Measurements from ENCODE around the gene ELMOD2. TPM values are rescaled to one million over a fixed set of nuclear protein-coding genes. Genes with fewer than 3 reads are reported as not detected.
A peak's percentile ranks its signal among the peaks of the same experiment; 100 is the strongest.

ELMOD2 gene
- total RNA-seq, 2 experiments from 2014 or later: 12.3 to 14.9 TPM

- no peaks in the 10 kb centered on the region for H3K9me3 Mint-ChIP-seq
- POLR2A ChIA-PET: interaction anchor here (0.8 to 2.3 kb wide), 8 partner anchors 140 to 1222 kb away, joined by 3 to 26 read pairs (median 3); partner anchors contain the start of gene SCOC
- peak overlapping the region; percentile 65 for H3K4me3 ChIP-seq (ENCODE audit: low read length)
- peak overlapping the region; percentile 91 for H3K4me3 Mint-ChIP-seq
- peak overlapping the region; percentile 79 for H3K27ac Mint-ChIP-seq
- H3K27me3 ChIP-seq (ENCODE audit: control insufficient read depth in 1 of 2, insufficient read depth in 2 of 2, low read length in 2 of 2): no peaks in the 10 kb centered on the region
- no peak for TF ChIP-seq CTCF (IDR thresholded peaks at IDR 0.05)
- H3K27me3 Mint-ChIP-seq: no peaks in the 10 kb centered on the region
- no peak for ATAC-seq (ENCODE audit: poor library complexity)
- intact Hi-C loops (cut with DNase I, micrococcal nuclease): loop anchor here (5.0 to 10.0 kb wide), 5 partner anchors 369 to 1509 kb away; partner anchors contain the start of genes MAML3 (in 2 of the 2), NOCT (in 1 of the 2), SETD7 (in 1 of the 2) and ZNF330 (in 1 of the 2)
- H3K9me3 ChIP-seq (ENCODE audit: control insufficient read depth in 1 of 2, insufficient read depth in 1 of 2, low read length in 2 of 2): no peaks in the 10 kb centered on the region
- peaks cover 7% of the 10 kb centered on the region for H3K36me3 ChIP-seq (ENCODE audit: insufficient read depth, low read length)
- H3K27ac ChIP-seq (ENCODE audit: low read depth in 1 of 2, low read length in 2 of 2): no peak overlapping the region
- peaks cover 19% of the 10 kb centered on the region for H3K36me3 Mint-ChIP-seq (ENCODE audit: low read depth)
- CTCF ChIA-PET: interaction anchor here (0.7 to 1.6 kb wide), 4 partner anchors 13 to 268 kb away, joined by 3 to 11 read pairs (median 6); partner anchors contain the start of gene SCOC
- DNase-seq: no peak
- H3K4me1 ChIP-seq (ENCODE audit: insufficient read depth, low read length): peaks cover 10% of the 10 kb centered on the region
- H3K4me1 Mint-ChIP-seq (ENCODE audit: low read depth): peaks cover 26% of the 10 kb centered on the region
Observed at GRCh38 chr4:140523370-140523856, 555 bp upstream of the ELMOD2 start.

GRCh38 chr4:140529434-140529833, 5.5 kb downstream of the ELMOD2 start:
- H3K4me1 ChIP-seq (ENCODE audit: insufficient read depth, low read length): peaks cover 1% of the 10 kb centered on the region
- no peak for ATAC-seq (ENCODE audit: poor library complexity)
- intact Hi-C loops (cut with DNase I, micrococcal nuclease): loop anchor here (5.0 to 10.0 kb wide), 5 partner anchors 375 to 1515 kb away; partner anchors contain the start of genes MAML3 (in 1 of the 2), NOCT (in 1 of the 2), RAB33B (in 1 of the 2) and SETD7 (in 1 of the 2)
- H3K4me3 ChIP-seq (ENCODE audit: low read length): no peak overlapping the region
- POLR2A ChIA-PET: no interaction called here
- H3K27ac Mint-ChIP-seq: no peak overlapping the region
- H3K27me3 Mint-ChIP-seq: no peaks in the 10 kb centered on the region
- no peaks in the 10 kb centered on the region for H3K27me3 ChIP-seq (ENCODE audit: control insufficient read depth in 1 of 2, insufficient read depth in 2 of 2, low read length in 2 of 2)
- H3K9me3 ChIP-seq (ENCODE audit: control insufficient read depth in 1 of 2, insufficient read depth in 1 of 2, low read length in 2 of 2): no peaks in the 10 kb centered on the region
- no peak overlapping the region for H3K27ac ChIP-seq (ENCODE audit: low read depth in 1 of 2, low read length in 2 of 2)
- H3K9me3 Mint-ChIP-seq: no peaks in the 10 kb centered on the region
- no peak overlapping the region for H3K4me3 Mint-ChIP-seq
- peaks cover 32% of the 10 kb centered on the region for H3K36me3 Mint-ChIP-seq (ENCODE audit: low read depth)
- TF ChIP-seq CTCF (IDR thresholded peaks at IDR 0.05): no peak
- no peak for DNase-seq
- peaks cover 15% of the 10 kb centered on the region for H3K36me3 ChIP-seq (ENCODE audit: insufficient read depth, low read length)
- CTCF ChIA-PET: no interaction called here
- H3K4me1 Mint-ChIP-seq (ENCODE audit: low read depth): peaks cover 14% of the 10 kb centered on the region

GRCh38 chr4:140533951-140534480, 10.0 kb downstream of the ELMOD2 start:
- no peaks in the 10 kb centered on the region for H3K27me3 Mint-ChIP-seq
- no peak for TF ChIP-seq CTCF (IDR thresholded peaks at IDR 0.05)
- CTCF ChIA-PET: no interaction called here
- H3K4me3 Mint-ChIP-seq: no peak overlapping the region
- Histone ChIP-seq H3K9me3 (ENCODE audit: control insufficient read depth in 1 of 2, insufficient read depth in 1 of 2, low read length in 2 of 2) (no peaks in the 10 kb centered on the region), H3K36me3 (ENCODE audit: insufficient read depth, low read length) (peaks cover 22% of the 10 kb centered on the region), H3K4me1 (ENCODE audit: insufficient read depth, low read length) (no peaks in the 10 kb centered on the region), H3K27ac (ENCODE audit: low read depth in 1 of 2, low read length in 2 of 2) (no peak overlapping the region), H3K27me3 (ENCODE audit: control insufficient read depth in 1 of 2, insufficient read depth in 2 of 2, low read length in 2 of 2) (no peaks in the 10 kb centered on the region), H3K4me3 (ENCODE audit: low read length) (no peak overlapping the region)
- no peaks in the 10 kb centered on the region for H3K9me3 Mint-ChIP-seq
- no peaks in the 10 kb centered on the region for H3K4me1 Mint-ChIP-seq (ENCODE audit: low read depth)
- DNase-seq (no peak), ATAC-seq (ENCODE audit: poor library complexity) (no peak)
- POLR2A ChIA-PET: no interaction called here
- no peak overlapping the region for H3K27ac Mint-ChIP-seq
- H3K36me3 Mint-ChIP-seq (ENCODE audit: low read depth): peaks cover 47% of the 10 kb centered on the region
- intact Hi-C loops (cut with DNase I, micrococcal nuclease): no loop called here

Measured in CD4-positive, alpha-beta T cell (primary cell).